IMR-90 (cell line): ENCODE measurements around the gene CEMIP2. TPM values are rescaled to one million over a fixed set of nuclear protein-coding genes. Genes with fewer than 3 reads are reported as not detected.

Experiments
- ATAC-seq: fragments of 200-7000 bp; cut with Tn5 transposase; 2 replicates; pipeline ENCODE4 v1.9.1; 2020; ENCODE audit warnings: low read depth, mild to moderate bottlenecking, moderate library complexity
- BruUV-seq: library from RNA; stranded (reverse); fragments of 400-500 nt; replicated peaks from 2 replicates; lab custom pipeline; 2021; lab: Mats Ljungman, UMichigan
- CTCF ChIA-PET: fragments of 300-600 bp; formaldehyde crosslinking; extraction: SDS; loops from one replicate; lab custom pipeline; 2021; ENCODE audit warnings: antibody characterized with exemption; lab: Yijun Ruan, JAX
- POLR2A ChIA-PET: fragments of 300-600 bp; sonication (Branson Sonifier 250); formaldehyde crosslinking; loops from one replicate; lab custom pipeline; 2022; ENCODE audit warnings: antibody characterized with exemption; ENCODE audit not compliant: unreplicated experiment; lab: Charles Lee
- DNase-seq: peaks from one replicate; pipeline ENCODE4 v3.0.0; 2013
- H2AFZ ChIP-seq: replicated peaks from 2 replicates; pipeline ENCODE3; 2013; ENCODE audit warnings: low read length, mild to moderate bottlenecking; ENCODE audit not compliant: poor library complexity
- H2AK5ac ChIP-seq: 2 replicates; pipeline ENCODE4 v1.6.1; 2013; ENCODE audit warnings: low read depth, low read length, inconsistent platforms
- H2AK9ac ChIP-seq: replicated peaks from 2 replicates; pipeline ENCODE3; 2013; ENCODE audit warnings: mild to moderate bottlenecking, low read depth, low read length, moderate library complexity; ENCODE audit not compliant: poor library complexity
- H2BK120ac ChIP-seq: 2 replicates; pipeline ENCODE4 v1.6.1; 2013; ENCODE audit warnings: low read depth, low read length, inconsistent platforms
- H2BK15ac ChIP-seq: 3 replicates; pipeline ENCODE4 v1.6.1; 2013; ENCODE audit warnings: low read depth, low read length, inconsistent platforms
- H2BK20ac ChIP-seq: 2 replicates; pipeline ENCODE4 v1.6.1; 2013; ENCODE audit warnings: low read depth, mild to moderate bottlenecking, inconsistent platforms, low read length, moderate library complexity
- H2BK5ac ChIP-seq: 2 replicates; pipeline ENCODE4 v1.6.1; 2013; ENCODE audit warnings: mild to moderate bottlenecking, low read depth, low read length, inconsistent platforms; ENCODE audit not compliant: poor library complexity, severe bottlenecking
- H3K14ac ChIP-seq: replicated peaks from 2 replicates; pipeline ENCODE4 v1.6.1; 2013; ENCODE audit warnings: low read depth, low read length, inconsistent platforms
- H3K18ac ChIP-seq: 2 replicates; pipeline ENCODE4 v1.6.1; 2013; ENCODE audit warnings: low read depth, low read length, control low read depth
- H3K23ac ChIP-seq: 2 replicates; pipeline ENCODE4 v1.6.1; 2013; ENCODE audit warnings: low read depth, low read length, inconsistent platforms
- H3K27ac ChIP-seq: 2 replicates; pipeline ENCODE4 v1.5.1; 2013; ENCODE audit warnings: mild to moderate bottlenecking, control low read depth, low read length; ENCODE audit not compliant: insufficient read depth
- H3K27me3 ChIP-seq: 2 replicates; pipeline ENCODE4 v1.6.1; 2013; ENCODE audit warnings: low read length; ENCODE audit not compliant: control insufficient read depth, insufficient read depth
- H3K36me3 ChIP-seq: 2 replicates; pipeline ENCODE4 v1.6.1; 2013; ENCODE audit warnings: low read length, mixed read lengths; ENCODE audit not compliant: control insufficient read depth, insufficient read depth
- H3K4ac ChIP-seq: 2 replicates; pipeline ENCODE4 v1.6.1; 2013; ENCODE audit warnings: low read depth, low read length, inconsistent platforms
- H3K4me1 ChIP-seq: 2 replicates; pipeline ENCODE4 v1.6.1; 2013; ENCODE audit warnings: low read length, mixed read lengths; ENCODE audit not compliant: control insufficient read depth, insufficient read depth
- H3K4me2 ChIP-seq: 2 replicates; pipeline ENCODE4 v1.6.1; 2013; ENCODE audit warnings: low read depth, mild to moderate bottlenecking, control low read depth, low read length, moderate library complexity
- H3K4me3 ChIP-seq: 2 replicates; pipeline ENCODE4 v1.5.1; 2013; ENCODE audit warnings: low read depth, mild to moderate bottlenecking, control low read depth, low read length, moderate library complexity; ENCODE audit not compliant: insufficient read depth
- H3K56ac ChIP-seq: 2 replicates; pipeline ENCODE4 v1.6.1; 2013; ENCODE audit warnings: low read length, inconsistent platforms; ENCODE audit not compliant: insufficient read depth; ENCODE audit errors: extremely low read depth
- H3K79me1 ChIP-seq, 2 experiments: 2 replicates each; pipeline ENCODE4 v1.6.1; 2013; ENCODE audit warnings: low read length in 2 of 2, inconsistent platforms in 1 of 2, low read depth in 1 of 2
- H3K9ac ChIP-seq: 2 replicates; pipeline ENCODE4 v1.6.1; 2013; ENCODE audit warnings: low read depth, low read length, control low read depth
- H3K9me1 ChIP-seq: 2 replicates; pipeline ENCODE4 v1.6.1; 2013; ENCODE audit warnings: low read length, inconsistent platforms; ENCODE audit not compliant: insufficient read depth
- H3K9me3 ChIP-seq: 2 replicates; pipeline ENCODE4 v1.6.1; 2013; ENCODE audit warnings: low read length; ENCODE audit not compliant: control insufficient read depth, insufficient read depth
- H4K20me1 ChIP-seq: 2 replicates; pipeline ENCODE4 v1.6.1; 2013; ENCODE audit warnings: low read length, inconsistent platforms; ENCODE audit not compliant: insufficient read depth
- H4K5ac ChIP-seq: 2 replicates; pipeline ENCODE4 v1.6.1; 2013; ENCODE audit warnings: mild to moderate bottlenecking, low read depth, low read length, control low read depth
- H4K8ac ChIP-seq, 2 experiments: 2 replicates each; pipeline ENCODE4 v1.6.1; 2013; ENCODE audit warnings: low read depth in 2 of 2, low read length in 2 of 2, control low read depth in 1 of 2, inconsistent platforms in 1 of 2
- H4K91ac ChIP-seq: 2 replicates; pipeline ENCODE4 v1.6.1; 2013; ENCODE audit warnings: low read depth, low read length, inconsistent platforms; ENCODE audit not compliant: insufficient read depth
- BHLHE40 ChIP-seq: fragments of 150-350 bp; IDR thresholded peaks from 2 replicates; pipeline ENCODE4 v1.6.1; 2016; ENCODE audit warnings: mild to moderate bottlenecking, low read depth, low read length
- CEBPB ChIP-seq: IDR thresholded peaks from 2 replicates; pipeline ENCODE4 v1.6.1; 2012; ENCODE audit warnings: low read depth, low read length, improper control_type of control experiment
- CHD1 ChIP-seq: IDR thresholded peaks from 2 replicates; pipeline ENCODE4 v1.6.1; 2012; ENCODE audit warnings: low read depth, low read length, improper control_type of control experiment
- CTCF ChIP-seq: conservative IDR thresholded peaks from 2 replicates; pipeline ENCODE4 v1.5.1; 2012; ENCODE audit warnings: mild to moderate bottlenecking, low read depth, low read length, improper control_type of control experiment
- FOS ChIP-seq: fragments of 150-350 bp; IDR thresholded peaks from 2 replicates; pipeline ENCODE4 v1.6.1; 2016; ENCODE audit warnings: low read depth, low read length
- MAFK ChIP-seq: IDR thresholded peaks from 2 replicates; pipeline ENCODE4 v1.6.1; 2012; ENCODE audit warnings: low read depth, low read length, improper control_type of control experiment
- MAZ ChIP-seq: IDR thresholded peaks from 2 replicates; pipeline ENCODE4 v1.6.1; 2012; ENCODE audit warnings: low read depth, mild to moderate bottlenecking, low read length, improper control_type of control experiment, moderate library complexity, borderline replicate concordance
- MXI1 ChIP-seq: IDR thresholded peaks from 2 replicates; pipeline ENCODE4 v1.6.1; 2012; ENCODE audit warnings: low read depth, mild to moderate bottlenecking, low read length, moderate library complexity, borderline replicate concordance
- NFE2L2 ChIP-seq: fragments of 150-350 bp; IDR thresholded peaks from 2 replicates; pipeline ENCODE4 v1.6.1; 2016; ENCODE audit warnings: low read depth, mild to moderate bottlenecking, low read length
- POLR2A ChIP-seq: IDR thresholded peaks from 2 replicates; pipeline ENCODE4 v1.6.1; 2012; ENCODE audit warnings: mild to moderate bottlenecking, low read depth, low read length
- RCOR1 ChIP-seq: IDR thresholded peaks from 2 replicates; pipeline ENCODE4 v1.6.1; 2012; ENCODE audit warnings: mild to moderate bottlenecking, low read length, improper control_type of control experiment; ENCODE audit not compliant: insufficient replicate concordance
- RFX5 ChIP-seq: IDR thresholded peaks from 2 replicates; pipeline ENCODE4 v1.8.0; 2012; ENCODE audit warnings: low read depth, mild to moderate bottlenecking, low read length, moderate library complexity
- SMC3 ChIP-seq: fragments of 150-350 bp; IDR thresholded peaks from 2 replicates; pipeline ENCODE4 v1.6.1; 2016; ENCODE audit warnings: low read depth, mild to moderate bottlenecking, antibody characterized with exemption, low read length, moderate library complexity
- USF2 ChIP-seq: fragments of 150-350 bp; IDR thresholded peaks from 2 replicates; pipeline ENCODE4 v1.6.1; 2017; ENCODE audit warnings: mild to moderate bottlenecking, antibody characterized with exemption, low read length, low read depth
- WGBS, 2 experiments: methylation state at CpG; one replicate each; pipeline versions ENCODE4 v1.1.5 to v1.1.7; 2013; ENCODE audit warnings: missing lambda C conversion rate in 2 of 2; ENCODE audit not compliant: insufficient read length in 1 of 2; ENCODE audit errors: extremely low coverage in 2 of 2; 5-methylcytosine and 5-hydroxymethylcytosine counted together
- dilution Hi-C: fragments of 300-500 bp; cut with HindIII; formaldehyde crosslinking; loops from one replicate; pipeline ENCODE4 v1.14.3; 2018; ENCODE audit warnings: low sequenced_read_pairs; ENCODE audit not compliant: unreplicated experiment
- in situ Hi-C: fragments of 300-500 bp; cut with MboI; formaldehyde crosslinking; loops from 3 replicates; pipeline ENCODE4 v1.14.3; 2019; ENCODE audit warnings: low sequenced_read_pairs, inconsistent platforms, mixed read lengths
- intact Hi-C: fragments of 100-400 bp; cut with micrococcal nuclease; formaldehyde crosslinking; loops from 2 replicates; pipeline ENCODE4 v1.10.0; 2022
- polyA plus RNA-seq, 3 experiments: library from polyadenylated mRNA; depleted of rRNA; stranded (reverse); fragments of >200 nt; gene quantifications; 2 replicates each; pipeline ENCODE4 v1.2.3, GENCODE V29; 2012; ENCODE audit warnings: low replicate concordance in 1 of 3
- total RNA-seq: library from RNA; depleted of rRNA; stranded (reverse); fragments of >200 nt; gene quantifications from 2 replicates; pipeline ENCODE4 v1.2.3, GENCODE V29; 2012
- TF ChIP-seq, protein P1 (sequence below): fragments of 150-350 bp; IDR thresholded peaks from 2 replicates; pipeline ENCODE4 v1.6.1; 2016; ENCODE audit warnings: low read depth, mild to moderate bottlenecking, low read length, moderate library complexity, borderline replicate concordance

CEMIP2 gene
- total and polyA plus RNA-seq, 2 of the 4 experiments (the other 2 are of a cell fraction), result 65.2 to 67.4 TPM

DNA sequence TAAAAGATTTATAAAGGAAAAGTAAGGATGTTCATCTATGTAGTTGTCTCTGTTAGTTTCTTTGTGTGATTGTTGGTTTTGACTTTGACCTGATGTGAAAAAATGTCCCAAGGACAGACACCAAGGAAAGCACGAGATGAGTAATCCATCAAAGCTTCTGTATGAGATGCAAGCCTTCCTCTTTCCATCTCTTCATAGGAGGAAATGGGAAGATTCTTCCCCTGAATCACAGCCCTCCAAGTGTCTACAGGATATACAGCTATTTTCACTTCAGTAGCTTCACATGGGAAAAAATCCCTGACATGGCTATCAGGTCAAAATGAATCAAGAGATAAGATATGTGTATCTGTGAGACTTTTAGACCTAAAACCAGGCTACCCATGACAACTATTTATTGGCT, 29.0 kb upstream of the CEMIP2 start:
- in situ Hi-C loops, result no loop called here
- CTCF ChIA-PET, result interaction anchor here (1.5 kb wide), 1 partner anchor 22 kb away, joined by 4 read pairs; no protein-coding TSS in a partner anchor
- POLR2A ChIA-PET, result no interaction called here

More for the DNA sequence above, 29.0 kb upstream of the CEMIP2 start:
- H2BK15ac ChIP-seq, result no peak overlapping the region
- no peak overlapping the region for H2AK5ac ChIP-seq
- no peak overlapping the region for H2AK9ac ChIP-seq
- no peak overlapping the region for H3K9ac ChIP-seq
- H3K9me3 ChIP-seq, result no peaks in the 10 kb centered on the region
- H3K9me1 ChIP-seq, result no peaks in the 10 kb centered on the region; the same call in 1 of the 2 replicates
- dilution Hi-C loops, result no loop called here
- no TSS peak for BruUV-seq
- TF ChIP-seq CEBPB, result no peak
- no peak for TF ChIP-seq MAZ
- no peak for TF ChIP-seq BHLHE40
- TF ChIP-seq SMC3, result no peak
- no peak for TF ChIP-seq MXI1
- TF ChIP-seq MAFK, result no peak
- no peak for TF ChIP-seq USF2
- TF ChIP-seq RCOR1, result no peak
- no peak for TF ChIP-seq FOS
- TF ChIP-seq CTCF, result no peak
- TF ChIP-seq RFX5, result no peak
- no peak for TF ChIP-seq NFE2L2
- TF ChIP-seq POLR2A, result no peak
- no peak for TF ChIP-seq CHD1
- TF ChIP-seq, protein P1, sequence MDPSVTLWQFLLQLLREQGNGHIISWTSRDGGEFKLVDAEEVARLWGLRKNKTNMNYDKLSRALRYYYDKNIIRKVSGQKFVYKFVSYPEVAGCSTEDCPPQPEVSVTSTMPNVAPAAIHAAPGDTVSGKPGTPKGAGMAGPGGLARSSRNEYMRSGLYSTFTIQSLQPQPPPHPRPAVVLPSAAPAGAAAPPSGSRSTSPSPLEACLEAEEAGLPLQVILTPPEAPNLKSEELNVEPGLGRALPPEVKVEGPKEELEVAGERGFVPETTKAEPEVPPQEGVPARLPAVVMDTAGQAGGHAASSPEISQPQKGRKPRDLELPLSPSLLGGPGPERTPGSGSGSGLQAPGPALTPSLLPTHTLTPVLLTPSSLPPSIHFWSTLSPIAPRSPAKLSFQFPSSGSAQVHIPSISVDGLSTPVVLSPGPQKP, result no peak
- no peak overlapping the region for H2BK20ac ChIP-seq
- H3K4me2 ChIP-seq, result no peak overlapping the region
- H3K56ac ChIP-seq, result no peak overlapping the region
- no peak overlapping the region for H4K5ac ChIP-seq
- H2BK120ac ChIP-seq, result no peak overlapping the region
- H3K27ac ChIP-seq, result no peak overlapping the region
- ATAC-seq, result no peak
- no peak overlapping the region for H4K8ac ChIP-seq
- H3K36me3 ChIP-seq, result no peaks in the 10 kb centered on the region
- intact Hi-C loops, result no loop called here
- peaks cover 3% of the 10 kb centered on the region; the same call in 1 of the 2 replicates for H3K4me1 ChIP-seq
- no peak overlapping the region for H3K23ac ChIP-seq
- no peaks in the 10 kb centered on the region for H3K79me1 ChIP-seq
- peaks cover 2% of the 10 kb centered on the region; the same call in 1 of the 2 replicates for H3K27me3 ChIP-seq
- no peak overlapping the region for H3K18ac ChIP-seq
- H2BK5ac ChIP-seq, result no peak overlapping the region
- DNase-seq, result no peak
- H4K20me1 ChIP-seq, result no peaks in the 10 kb centered on the region
- no CpG with 5 or more reads among the region's 1 CpG for WGBS, 2 experiments
- no peak overlapping the region for H3K4me3 ChIP-seq
- H4K91ac ChIP-seq, result no peak overlapping the region
- no peak overlapping the region for H2AFZ ChIP-seq
- no peak overlapping the region for H3K4ac ChIP-seq
- H3K14ac ChIP-seq, result no peak overlapping the region
